Stimulated activated CD4-positive, alpha-beta T cell treated with anti-CD3 and anti-CD28 coated beads, Interleukin-15, amount 100 ng/mL, for 1 hour (primary cell): ENCODE measurements around the gene TRAF1.
A peak's percentile ranks its signal among the peaks of the same experiment; 100 is the strongest.

Experiments
- DNase-seq, 2 donors: peaks; one replicate each; pipeline ENCODE4 v3.0.0-alpha.2; 2020; ENCODE audit warnings: low read depth in 1 of 2, low spot score in 1 of 2

TRAF1 gene

GRCh38 chr9:120872791-120873502 is 53.6 kb downstream of the TRAF1 start:
- no peak for DNase-seq

GRCh38 chr9:120870206-120870605 is 56.4 kb downstream of the TRAF1 start:
- no peak for DNase-seq

GRCh38 chr9:120869726-120870125 is 56.9 kb downstream of the TRAF1 start:
- DNase-seq: no peak

DNA sequence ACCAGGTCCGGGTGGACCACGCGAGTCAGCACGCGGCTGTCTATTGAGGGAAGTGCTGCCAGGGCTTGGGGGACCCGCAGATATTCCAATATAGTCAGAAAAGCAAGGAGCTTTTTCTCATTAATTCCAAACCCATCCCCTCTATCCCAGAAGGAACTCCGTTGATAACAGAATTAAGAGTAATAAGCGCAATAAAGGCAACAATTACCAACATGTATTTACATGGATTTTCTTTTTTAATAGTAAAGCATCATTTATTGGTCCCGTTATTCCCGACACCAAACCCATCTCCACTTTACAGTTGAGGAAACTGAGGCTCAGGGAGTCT is 57.3 kb downstream of the TRAF1 start:
- DNase-seq: no peak

- DNase-seq: peak; percentile 96 to 98
These were observed 57.8 kb downstream of the TRAF1 start for GRCh38 chr9:120868676-120869359.

GRCh38 chr9:120868339-120868675 is 58.3 kb downstream of the TRAF1 start:
- DNase-seq: no peak

GRCh38 chr9:120867676-120868338 is 58.8 kb downstream of the TRAF1 start:
- no peak for DNase-seq

GRCh38 chr9:120866651-120867050 is 59.9 kb downstream of the TRAF1 start:
- DNase-seq: no peak

GRCh38 chr9:120865809-120866208 is 60.8 kb downstream of the TRAF1 start:
- no peak for DNase-seq

GRCh38 chr9:120865176-120865575 is 61.4 kb downstream of the TRAF1 start:
- no peak for DNase-seq

GRCh38 chr9:120864719-120865118 is 61.9 kb downstream of the TRAF1 start:
- no peak for DNase-seq

DNA sequence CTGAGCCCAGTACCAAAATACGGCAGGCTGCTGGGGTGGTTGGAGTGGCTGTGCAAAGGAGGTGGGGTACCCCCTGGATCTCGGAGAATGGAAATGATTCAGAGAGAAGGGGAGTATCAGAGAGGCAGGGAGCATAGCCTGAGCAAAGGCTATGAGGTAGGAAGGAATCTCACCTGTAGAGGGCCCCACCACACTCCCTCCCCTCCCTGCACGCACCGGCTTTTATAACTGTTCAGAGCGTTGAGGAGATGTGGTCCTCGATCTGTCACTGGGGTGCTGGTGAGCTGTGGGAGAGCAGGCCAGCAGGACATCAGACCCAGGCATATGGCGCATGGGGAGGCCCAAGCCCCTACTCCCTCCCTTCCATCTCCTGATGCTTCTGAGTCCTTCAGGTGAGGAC is 62.8 kb downstream of the TRAF1 start:
- no peak for DNase-seq

DNA sequence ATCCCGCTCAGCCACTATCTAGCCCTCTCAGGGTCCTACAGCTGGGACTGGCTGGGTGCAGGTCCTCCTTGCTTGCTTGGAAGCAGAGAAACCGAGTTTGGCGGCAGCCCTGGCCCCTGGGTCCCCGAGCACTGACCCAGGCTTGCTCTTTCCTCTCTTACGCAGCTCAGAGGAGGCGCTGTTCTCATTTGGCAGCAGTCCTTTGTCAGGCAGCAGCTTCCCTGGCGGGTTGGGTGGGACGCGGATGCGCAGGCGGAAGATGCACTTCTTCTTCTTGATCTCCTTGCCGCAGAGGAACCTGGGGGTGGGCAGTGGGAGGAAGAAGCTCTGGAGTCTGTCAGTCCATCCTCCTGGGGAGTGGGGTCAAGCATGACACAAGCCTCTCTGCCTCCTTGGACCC is 64.1 kb downstream of the TRAF1 start:
- no peak for DNase-seq

DNA sequence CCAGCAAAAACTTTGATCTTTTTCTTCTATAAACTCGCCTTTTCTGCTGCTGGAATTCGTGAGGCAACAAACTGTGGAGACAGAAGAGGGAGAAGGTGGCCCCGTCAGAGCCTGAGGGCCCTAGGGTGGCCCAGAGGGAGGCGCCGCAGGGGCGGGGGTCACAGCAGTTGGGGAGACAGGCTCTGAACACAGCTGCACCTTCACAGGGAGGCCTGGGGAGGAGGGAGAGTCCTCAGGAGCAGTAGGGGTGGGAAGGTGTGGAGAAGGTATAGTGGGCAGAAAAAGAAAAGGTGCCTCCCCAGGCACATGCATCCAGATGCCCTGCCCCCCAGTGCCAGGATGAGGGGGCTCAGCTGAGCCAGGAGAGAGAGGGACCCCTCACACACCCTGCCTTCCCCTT is 64.7 kb downstream of the TRAF1 start:
- DNase-seq: no peak

DNA sequence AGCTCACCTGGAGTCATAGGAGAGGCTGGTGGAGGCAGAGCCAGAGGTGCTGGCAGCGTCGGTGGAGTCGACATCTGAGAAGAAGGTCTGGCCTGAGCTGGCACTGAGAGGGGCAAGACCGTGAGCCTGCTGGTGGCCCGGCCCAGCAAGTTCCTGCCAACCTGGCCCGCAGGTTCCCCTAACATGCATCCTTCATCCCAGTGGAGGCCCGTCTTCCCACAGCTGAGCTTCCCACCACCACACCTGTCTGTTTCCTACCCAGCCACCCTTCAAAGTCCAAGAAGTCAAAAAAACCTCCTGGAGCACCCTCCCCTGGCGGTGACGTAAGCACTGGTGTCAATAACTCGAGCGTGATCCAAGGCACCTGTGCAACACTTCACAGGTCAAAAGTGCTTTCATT is 66.5 kb downstream of the TRAF1 start:
- no peak for DNase-seq

- no peak for DNase-seq
These were observed 67.2 kb downstream of the TRAF1 start for GRCh38 chr9:120859361-120859760.

DNA sequence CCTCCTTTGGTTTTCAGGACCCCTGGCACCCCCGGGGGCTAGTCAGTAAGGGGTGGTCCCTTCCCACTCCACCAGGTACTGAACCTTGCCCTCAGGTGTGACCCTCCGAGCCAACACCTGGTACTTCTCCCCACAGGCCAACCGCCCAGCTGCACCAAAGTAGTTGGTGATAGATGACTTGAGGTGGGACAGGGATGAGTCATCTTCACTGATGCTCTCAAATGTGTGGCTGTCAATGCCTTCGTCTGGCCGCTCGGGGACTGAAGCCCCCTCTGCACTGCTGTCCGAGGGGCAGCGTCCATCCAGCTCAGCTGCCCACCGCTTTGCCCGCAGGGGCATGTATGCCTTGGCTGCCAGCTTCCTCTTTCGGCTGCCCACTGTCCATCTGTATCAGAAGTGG is 68.7 kb downstream of the TRAF1 start:
- DNase-seq: no peak

- DNase-seq: no peak
These were observed 69.1 kb downstream of the TRAF1 start for GRCh38 chr9:120857481-120857880.

DNA sequence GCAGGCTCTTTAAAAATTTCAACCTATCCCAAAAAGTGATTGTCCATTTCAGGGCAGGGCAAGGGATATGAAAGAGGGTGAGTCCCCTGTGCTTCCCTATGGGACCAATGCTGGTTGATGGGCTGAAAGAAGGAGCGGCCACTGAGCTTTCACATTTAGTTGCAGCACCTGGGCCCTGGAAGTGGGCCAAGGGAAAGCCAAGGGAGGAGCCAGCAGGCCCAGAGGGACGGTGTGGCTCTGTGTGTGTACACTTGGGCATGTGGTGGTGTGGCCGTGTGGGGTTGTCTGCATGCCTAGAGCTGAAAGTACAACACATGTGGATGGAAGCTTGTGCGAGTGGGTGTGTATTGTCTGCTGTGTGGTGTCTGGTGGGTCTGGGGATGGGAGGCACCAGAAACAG is 69.9 kb downstream of the TRAF1 start:
- no peak for DNase-seq

GRCh38 chr9:120855827-120856670 is 70.5 kb downstream of the TRAF1 start:
- no peak for DNase-seq

GRCh38 chr9:120854596-120855327 is 71.8 kb downstream of the TRAF1 start:
- DNase-seq: no peak
